GM18873 (cell line): Measurements from ENCODE around the gene HSPG2.
"Not testable (repeated sequence)": the region's sequence is repeated elsewhere in the genome, so short reads cannot be mapped to it uniquely, and the experiment has no call there.

Experiments used
- ATAC-seq: cut with Tn5 transposase; IDR thresholded peaks from one replicate; pipeline ENCODE4 v1.9.1; 2021; ENCODE audit warnings: mild to moderate bottlenecking, moderate library complexity, moderate number of reproducible peaks; ENCODE audit not compliant: unreplicated experiment, low FRiP score

HSPG2 gene

GRCh38 chr1:21814981-21815582 is 122.0 kb downstream of the HSPG2 start:
- no peak for ATAC-seq

- no peak for ATAC-seq
Observed at GRCh38 chr1:21814241-21814918, 122.7 kb downstream of the HSPG2 start.

GRCh38 chr1:21813542-21813941 is 123.6 kb downstream of the HSPG2 start:
- no peak for ATAC-seq

DNA sequence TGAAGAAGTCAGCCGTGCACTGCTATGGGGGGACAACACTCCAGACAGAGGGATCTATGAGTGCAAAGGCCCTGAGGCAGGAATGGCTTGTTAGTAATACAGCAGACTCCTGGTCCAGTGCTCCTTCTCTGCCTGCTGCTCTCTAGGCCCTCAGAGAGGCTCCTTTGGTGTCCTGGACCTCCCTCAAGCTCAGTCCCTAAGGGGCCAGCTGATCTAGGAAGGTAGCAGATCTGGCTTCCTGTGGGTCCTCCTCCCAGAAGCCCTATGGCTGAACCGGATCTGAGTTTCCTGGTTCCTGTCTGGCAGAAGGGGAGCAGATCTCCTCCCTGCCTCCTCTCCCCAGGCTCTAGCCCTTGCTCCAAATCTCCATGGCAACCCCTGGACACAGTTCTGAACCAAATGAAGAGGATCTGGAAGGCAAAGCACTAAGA is 125.2 kb downstream of the HSPG2 start, which contains the start of gene LDLRAD2:
Gene LDLRAD2 (plus strand): TSS at position 391 of the 431 bp plus-strand sequence. CDS start 187 bp downstream, outside the sequence.
- no peak for ATAC-seq

GRCh38 chr1:21804536-21804935 is 132.6 kb downstream of the HSPG2 start:
- no peak for ATAC-seq

- ATAC-seq: no peak
Observed at GRCh38 chr1:21801100-21801499, 136.0 kb downstream of the HSPG2 start.

DNA sequence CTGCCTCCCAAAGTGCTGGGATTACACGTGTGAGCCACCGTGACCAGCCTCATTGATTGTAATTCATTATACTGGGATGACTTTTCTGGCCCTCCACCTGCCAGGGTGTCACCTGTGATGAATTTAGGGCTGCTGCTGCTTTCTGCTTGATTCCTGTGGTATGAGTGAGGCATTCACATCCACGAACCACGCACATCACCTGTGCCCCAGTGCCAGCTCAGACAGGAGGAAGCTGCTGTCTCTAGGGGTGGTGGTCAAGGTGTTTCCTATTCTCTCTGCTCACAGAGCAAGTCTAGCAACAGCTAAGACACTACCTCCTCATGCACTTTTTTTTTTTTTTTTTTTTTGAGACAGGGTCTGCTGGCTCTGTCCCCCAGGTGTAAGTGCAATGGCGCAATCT is 137.4 kb downstream of the HSPG2 start:
- ATAC-seq: no peak

DNA sequence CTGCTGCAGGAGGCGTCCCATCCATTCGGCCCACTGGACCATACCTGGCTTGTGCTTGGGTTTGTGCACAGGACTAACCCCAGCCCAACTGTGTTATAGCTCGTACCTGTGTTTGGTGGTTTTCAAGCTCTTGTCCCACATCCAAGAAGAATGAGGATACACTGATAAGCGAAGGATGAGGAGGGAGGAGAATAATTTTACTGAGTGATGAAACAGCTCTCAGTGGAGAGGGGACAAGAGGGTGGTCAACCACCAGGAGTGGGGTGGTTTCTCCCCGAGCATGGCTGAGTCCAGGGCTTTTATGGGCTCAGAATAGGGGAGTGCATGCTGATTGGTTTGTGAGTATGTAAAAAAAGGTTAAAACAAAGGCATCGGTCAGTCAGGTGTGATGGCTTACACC is 142.0 kb downstream of the HSPG2 start:
- no peak for ATAC-seq

DNA sequence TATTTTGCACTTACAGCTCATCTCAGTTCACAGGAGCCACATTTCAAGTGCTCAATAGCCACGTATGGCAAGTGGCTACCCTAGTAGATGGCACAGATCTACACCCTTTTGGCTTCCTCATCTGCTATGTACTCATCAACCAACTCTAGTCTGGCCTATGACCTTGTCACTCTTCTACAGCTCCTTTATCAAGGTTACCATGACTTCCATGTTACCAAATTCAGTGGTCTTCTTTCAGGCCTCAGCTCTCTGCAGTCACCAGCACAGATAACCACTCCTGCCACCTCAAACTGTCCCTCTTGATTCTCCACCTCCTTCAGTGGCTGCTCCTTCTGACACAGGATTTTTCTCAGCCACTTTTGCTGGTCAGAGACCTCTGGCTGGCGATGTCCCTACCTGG is 142.5 kb downstream of the HSPG2 start:
- no peak for ATAC-seq

- no peak for ATAC-seq
Observed at GRCh38 chr1:21793104-21793503, 144.0 kb downstream of the HSPG2 start.

GRCh38 chr1:21786640-21787039 is 150.5 kb downstream of the HSPG2 start:
- ATAC-seq: no peak

DNA sequence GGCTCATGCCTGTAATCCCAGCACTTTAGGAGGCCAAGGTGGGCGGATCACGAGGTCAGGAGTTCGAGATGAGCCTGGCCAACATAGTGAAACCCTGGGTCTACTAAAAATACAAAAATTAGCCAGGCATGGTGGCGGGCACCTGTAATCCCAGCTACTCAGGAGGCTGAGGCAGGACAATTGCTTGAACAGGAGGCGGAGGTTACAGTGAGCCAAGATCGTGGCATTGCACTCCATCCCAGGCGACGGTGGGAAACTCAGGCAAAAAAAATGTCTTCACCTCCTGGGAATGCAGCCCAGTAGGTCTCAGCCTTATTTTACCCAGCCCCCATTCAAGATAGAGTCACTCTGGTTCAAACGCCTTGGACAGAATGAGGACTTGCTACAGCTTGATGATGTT is 151.3 kb downstream of the HSPG2 start:
- not testable (repeated sequence) for ATAC-seq

DNA sequence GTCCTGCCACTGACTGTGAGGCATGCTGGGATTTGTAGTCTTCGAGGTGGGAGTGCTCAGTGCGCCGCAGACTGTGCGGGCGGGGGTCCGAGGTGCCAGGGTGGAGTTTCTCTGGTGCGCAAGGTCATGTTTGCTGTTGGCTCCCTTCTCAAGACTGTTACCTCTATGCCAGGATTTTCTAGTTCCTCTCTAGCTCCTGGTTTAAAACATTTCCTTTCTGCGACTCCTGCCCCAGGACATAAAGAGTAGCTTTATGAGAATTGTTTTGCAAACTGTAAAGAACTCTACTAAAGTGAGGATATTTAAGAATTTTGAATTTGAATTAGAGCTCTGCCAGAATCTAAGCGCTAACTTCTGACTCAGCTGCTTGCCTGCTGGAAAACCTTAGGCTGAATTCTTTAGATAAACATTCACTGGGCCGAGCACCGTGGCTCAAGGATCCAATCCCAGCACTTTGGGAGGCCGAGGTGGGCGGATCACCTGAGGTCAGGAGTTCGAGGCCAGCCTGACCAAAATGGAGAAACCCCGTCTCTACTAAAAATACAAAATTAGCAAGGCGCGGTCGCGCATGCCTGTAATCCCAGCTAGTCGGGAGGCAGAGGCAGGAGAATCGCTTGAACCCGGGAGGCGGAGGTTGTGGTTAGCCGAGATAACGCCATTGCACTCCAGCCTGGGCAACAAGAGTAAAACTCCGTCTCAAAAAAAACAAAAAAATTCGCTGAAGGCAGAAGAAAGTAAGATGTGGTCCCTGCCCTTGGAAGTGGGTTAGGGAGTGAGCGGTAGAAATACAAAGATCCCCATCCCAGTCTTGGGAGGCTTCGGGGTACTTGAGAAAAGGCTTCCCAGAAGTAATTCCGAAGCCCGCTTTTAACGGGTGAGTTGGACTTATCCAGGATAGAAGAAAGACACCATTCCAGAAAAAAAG is 153.2 kb downstream of the HSPG2 start:
- ATAC-seq: no peak

GRCh38 chr1:21782868-21783678 is 154.0 kb downstream of the HSPG2 start, which contains the start of gene USP48:
TSS of gene USP48 (minus strand) at chr1:21783149. CDS start at chr1:21782957, 192 bp downstream.
- ATAC-seq: peak; percentile 54

- peak; percentile 24 for ATAC-seq
Observed at GRCh38 chr1:21782349-21782867, 154.7 kb downstream of the HSPG2 start.

DNA sequence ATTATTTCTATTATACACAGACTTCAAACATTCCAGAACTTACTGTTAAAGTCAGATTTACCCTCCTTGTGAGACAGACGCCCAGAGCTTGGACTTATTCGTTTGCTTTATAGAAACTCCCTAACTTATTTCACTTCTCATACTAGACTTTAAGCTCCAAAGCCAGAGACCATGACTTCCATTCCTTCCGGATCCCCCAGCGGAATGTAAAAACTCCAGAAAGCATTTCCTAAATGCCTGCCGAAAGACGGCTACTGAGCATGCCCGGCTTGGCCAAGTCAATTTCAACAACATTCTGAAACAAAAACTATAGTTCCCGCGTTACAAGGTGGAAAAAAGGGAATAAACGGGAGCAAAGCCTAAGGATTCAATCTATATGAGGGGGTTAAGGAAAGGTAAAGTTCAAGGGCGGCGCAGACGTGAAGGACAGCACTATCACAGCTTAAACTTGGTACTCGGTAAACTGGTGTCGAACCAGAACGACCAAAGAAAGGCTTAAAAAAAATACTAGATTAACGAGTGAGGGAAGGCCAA is 155.2 kb downstream of the HSPG2 start:
- ATAC-seq: peak; percentile 20

DNA sequence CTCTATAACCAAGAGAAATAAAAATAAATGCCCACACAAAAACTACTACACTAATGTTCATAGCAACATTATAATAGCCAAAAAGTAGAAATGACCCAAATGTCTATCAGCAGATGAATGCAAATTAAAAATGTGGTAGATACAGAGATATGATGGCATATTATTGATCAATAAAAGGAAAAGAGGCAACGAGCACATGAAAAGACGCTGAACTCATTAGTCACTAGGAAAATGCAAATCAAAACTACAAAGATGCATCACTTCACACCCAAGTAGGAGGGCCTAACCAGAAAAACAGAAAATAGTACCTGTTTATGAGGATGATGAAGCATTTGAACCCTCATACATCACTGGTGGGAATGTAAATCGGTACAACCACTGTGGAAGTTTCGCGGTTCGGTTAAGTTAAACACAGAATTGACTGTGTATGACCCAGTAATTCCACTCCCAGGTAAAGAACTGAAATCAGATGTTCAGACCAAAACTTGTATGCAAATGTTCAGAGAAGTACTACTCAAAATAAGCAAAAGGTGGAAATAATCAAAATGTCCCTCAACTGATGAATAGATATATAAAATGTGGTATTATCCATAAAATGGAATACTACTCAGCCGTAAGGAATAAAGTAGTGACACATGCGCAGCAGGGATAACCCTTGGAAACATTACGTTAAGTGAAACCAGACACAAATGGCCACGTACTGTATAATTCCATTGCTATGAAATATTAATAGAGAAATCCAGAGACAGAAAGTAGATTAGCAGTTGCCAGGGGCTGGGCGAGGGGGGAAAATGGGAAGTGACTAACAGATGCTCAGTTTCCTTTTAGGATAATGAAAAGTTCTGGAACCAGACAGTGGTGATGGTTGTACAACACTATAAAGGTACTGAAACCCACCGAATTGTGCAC is 157.2 kb downstream of the HSPG2 start:
- no peak for ATAC-seq

DNA sequence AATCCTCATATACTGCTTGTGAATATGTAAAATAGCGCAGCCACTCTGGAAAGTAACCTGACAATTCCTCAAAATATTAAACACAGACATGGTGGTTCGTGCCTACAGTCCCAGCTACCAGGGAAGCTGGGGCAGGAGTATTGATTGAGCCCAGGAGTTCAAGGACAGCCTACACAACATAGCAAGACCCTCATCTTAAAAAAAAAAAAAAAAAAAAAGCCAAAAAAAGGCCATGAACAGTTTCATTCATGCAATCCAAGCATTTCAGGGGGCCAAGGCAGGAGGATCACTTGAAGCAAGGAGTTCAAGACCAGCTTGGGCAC is 158.7 kb downstream of the HSPG2 start:
- no peak for ATAC-seq

- not testable (repeated sequence) for ATAC-seq
Observed at GRCh38 chr1:21776925-21777324, 160.2 kb downstream of the HSPG2 start.
